Amniotic stem cell (primary cell): ENCODE results near the gene PRSS22.

Experiments
- DNase-seq: peaks from one replicate; lab custom pipeline; 2025; lab: John Stamatoyannopoulos, UW

Gene PRSS22

DNA sequence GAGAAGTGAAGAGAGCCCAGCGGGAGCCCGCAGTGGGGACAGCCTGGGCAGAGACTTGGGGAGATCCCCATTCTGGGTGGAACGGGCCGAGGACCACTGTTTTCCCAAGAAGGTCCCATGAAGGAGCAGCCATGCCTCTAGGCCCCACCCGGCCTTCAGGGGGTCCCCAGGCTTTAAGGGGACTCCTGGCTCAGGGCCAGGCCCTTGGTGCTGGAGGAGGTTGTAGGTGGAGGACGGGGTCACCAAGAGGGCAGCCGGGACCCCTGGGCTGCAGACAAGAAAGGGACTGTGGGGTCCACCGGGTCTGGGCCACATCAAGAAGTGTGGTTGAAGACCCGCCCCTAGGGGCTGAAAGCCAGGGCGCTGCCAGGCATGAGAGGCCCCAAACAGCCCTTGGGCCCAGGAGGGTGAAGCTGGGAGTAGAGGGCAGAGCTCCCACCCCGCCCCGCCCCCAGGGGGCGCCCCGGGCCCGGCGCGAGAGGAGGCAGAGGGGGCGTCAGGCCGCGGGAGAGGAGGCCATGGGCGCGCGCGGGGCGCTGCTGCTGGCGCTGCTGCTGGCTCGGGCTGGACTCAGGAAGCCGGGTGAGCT lies 41.1 kb downstream of the PRSS22 start, which contains the start of gene PRSS21:
Gene PRSS21, plus strand, starts transcription at position 487 of the 589 bp plus-strand sequence. Its CDS starts 32 bp downstream, at position 519.
- no peak for DNase-seq

DNA sequence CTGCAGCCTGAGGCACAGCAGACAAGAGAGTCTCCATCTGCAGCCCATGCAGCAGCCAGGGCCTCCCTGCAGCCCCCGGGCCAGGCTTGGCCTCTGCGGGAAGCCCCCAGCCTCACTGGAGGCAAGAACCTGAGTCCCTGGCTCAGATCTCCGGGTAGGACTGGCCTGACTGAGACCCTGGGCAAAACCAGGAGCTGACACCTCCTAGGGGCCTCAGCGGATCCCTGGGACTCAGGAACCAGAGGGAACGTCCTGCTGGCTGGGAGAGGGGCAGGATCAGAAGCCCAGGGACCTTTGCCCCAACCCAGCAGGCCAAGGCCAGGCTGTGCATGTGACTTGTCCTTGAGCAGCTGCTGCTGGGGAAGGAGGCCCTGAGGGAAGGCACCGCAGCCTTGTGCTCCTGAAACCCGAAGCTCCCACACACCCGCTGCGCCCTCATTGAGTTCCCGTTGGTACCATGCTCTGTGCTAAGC lies 42.6 kb downstream of the PRSS22 start:
- DNase-seq = no peak

DNA sequence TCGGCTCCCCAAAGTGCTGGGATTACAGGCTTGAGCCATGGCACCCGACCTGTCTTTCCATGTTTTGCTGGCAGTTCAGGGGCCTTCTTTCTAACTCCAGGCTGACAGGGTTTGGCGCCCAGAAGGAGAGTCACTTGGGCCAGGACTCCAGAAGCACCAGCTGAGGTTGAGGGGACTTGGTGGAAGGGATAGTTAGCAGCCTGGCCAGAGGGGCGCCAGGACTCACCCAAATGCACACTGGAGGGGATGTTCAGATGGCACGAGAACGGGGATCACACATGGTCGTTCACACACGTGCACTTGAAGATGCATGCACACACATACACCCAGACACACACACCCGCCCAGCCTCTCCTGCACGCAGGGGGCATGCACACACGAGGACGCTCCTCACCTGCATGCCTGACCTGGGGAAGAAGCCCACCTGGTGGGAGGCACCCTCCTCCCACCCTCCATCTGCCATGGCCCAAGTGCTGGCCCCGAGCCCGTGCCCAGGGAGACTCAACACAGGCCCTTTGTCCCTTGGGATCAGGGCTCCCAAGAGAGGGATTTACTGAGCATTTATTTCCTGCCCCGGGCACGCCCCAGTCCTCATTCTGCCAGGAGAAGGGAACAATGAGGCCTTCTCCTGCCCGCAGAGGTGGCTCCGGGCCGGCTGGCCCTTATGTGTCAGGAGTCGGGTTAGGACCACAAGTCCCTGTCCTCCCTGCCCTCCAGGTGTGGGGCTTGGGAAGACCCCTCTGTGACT lies 43.2 kb downstream of the PRSS22 start:
- DNase-seq = no peak

DNA sequence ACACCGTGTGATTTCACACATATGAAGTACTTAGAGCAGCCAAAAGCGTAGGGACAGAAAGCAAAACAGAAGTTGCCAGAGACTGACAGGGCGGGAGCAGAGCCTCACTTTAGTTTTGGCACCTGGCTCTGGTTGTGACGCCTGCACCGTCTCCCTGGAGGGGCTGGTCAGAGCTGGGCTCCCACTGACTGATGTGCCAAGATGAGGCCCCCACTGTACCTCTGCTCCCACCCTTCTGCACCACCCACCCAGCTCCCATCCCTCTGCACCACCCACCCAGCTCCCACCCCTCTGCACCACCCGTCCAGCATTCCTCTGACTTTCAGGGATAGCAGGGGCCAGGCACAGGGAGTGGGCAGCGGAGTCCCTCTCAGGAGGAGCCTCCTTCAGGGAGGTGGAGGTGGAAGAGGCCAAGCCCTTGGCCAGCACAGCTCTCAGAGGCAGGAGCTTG lies 44.2 kb downstream of the PRSS22 start:
- no peak for DNase-seq

DNA sequence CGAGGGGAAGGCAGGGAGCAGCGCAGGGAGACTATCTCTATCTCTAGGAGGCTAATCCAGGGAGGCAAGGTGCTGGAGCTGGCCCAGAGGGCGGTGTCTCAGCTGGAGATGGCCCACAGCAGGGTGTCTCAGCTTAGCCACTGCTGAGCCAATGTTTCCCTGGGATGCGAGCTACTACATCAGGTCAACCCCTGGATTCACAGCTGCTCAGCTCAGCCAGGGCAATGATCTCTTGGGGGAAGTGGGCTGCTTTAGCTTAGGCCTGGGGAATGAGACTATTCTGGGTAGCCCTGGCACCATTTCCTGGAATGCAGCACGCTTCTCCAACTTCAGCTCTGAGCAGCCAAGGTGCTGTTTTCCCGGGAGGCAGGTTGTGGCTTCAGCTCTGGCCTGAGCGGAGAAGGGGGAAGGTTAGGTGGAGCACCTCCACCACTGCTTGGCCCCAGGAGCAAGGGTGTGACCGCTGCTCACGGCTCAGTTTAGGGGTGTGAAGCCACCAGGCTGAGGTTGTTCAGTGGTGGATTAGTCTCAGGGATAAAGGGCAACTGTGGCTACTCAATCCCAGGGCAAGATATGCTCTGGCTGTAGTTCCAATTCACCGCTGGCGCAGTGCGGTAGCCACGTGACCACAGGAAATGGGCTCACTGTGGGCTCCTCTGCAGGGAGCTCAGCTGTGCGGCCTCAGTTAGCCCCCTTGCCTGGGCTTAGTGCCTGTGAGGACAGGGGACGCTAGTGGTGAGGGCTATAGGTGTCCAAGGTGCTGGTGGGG lies 46.1 kb downstream of the PRSS22 start:
- DNase-seq = no peak

DNA sequence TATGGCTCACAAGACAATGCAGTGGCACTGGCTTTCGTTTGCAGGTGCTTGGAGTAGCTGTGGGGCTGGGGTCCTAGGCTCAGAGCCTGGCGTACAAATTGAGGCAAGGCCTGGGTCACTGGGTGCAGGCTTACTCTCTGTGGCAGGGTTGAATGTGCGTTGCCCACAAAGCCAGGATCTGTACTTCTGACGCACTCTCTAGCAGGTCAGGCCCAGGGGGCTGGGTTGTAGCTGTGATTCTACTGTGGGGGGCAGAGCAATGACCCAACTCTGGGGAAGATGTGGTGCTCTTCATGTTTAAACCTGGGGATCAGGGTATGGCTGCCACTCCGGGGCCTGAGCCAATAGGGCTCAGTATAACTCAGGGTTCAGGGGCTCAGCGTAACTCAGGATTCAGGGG lies 47.3 kb downstream of the PRSS22 start:
- no peak for DNase-seq

DNA sequence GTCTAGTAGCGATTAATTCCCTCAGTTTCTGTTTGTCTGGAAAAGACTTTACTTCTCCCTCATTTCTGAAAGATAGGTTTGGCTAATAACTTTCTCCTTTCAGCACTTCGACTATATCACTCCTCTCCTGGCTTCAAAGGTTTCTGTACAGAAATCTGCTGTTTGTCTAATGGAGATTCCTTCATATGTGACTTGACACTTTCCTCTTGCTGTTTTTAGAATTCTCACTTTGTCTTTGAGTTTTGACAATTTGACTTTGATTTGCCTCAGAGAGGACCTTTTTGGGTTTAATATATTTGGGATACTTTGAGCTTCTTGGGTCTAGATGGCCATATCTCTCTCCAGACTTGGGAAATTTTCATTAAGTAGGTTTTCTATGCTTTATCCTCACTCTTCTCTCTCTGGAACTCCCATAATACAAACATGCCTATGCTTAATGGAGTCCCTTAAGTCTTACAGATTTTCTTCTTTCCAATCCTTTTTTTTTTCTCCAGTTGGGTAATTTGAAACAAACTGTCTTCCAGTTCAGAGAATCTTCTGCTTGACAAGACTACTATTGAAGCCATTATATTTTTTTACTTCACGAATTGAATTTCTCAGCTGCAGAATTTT lies 48.7 kb downstream of the PRSS22 start:
- DNase-seq = no peak

DNA sequence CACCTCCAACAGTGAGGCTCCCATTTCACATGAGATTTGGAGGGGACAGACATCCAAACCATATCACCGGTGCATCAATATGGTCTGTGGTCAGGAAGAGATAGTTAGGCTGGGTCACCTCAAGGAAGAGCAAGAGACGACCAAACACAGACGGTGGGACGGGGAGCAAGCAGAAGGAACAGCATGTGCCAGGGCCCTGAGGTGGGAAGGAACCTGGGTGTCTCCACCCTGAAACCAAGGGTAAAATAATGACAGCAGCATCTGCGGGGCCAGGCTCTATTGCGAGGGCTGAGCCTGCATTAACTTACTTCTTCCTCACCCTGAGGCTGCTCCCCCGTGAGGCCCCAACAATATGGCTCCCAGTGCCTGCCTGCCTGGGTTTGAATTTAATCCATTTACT lies 49.8 kb downstream of the PRSS22 start:
- DNase-seq = no peak

DNA sequence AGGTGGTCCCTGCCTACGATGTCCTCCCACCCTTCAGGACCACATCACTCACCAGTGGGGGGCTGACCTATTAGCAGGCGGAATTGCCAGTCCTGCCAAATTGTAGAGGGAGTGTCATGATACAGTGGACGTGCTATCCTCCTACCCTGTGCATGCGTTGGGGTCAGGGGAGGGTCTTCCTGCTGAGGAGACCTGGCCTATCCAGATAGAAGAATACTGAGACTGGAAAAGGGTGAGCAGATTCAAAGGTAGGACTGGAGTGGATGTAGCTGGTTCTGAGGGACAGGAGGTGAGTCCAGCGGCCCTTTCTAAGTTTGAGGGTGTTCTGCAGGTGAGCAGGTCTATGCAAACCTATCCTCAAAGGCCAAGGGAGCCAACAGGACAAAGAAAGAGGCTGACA lies 51.7 kb downstream of the PRSS22 start:
- DNase-seq = no peak

DNA sequence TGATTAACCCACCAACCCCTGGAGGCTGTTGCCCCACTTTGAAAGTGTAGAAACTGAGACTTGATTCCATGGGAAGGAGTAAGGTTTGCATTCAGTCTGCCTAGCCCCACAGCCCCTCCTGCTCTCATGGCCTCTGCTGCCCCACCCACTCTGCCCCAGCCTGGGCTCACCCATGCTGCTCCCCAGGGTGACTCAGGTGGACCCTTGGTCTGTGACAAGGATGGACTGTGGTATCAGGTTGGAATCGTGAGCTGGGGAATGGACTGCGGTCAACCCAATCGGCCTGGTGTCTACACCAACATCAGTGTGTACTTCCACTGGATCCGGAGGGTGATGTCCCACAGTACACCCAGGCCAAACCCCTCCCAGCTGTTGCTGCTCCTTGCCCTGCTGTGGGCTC lies 53.2 kb downstream of the PRSS22 start:
- no peak for DNase-seq

DNA sequence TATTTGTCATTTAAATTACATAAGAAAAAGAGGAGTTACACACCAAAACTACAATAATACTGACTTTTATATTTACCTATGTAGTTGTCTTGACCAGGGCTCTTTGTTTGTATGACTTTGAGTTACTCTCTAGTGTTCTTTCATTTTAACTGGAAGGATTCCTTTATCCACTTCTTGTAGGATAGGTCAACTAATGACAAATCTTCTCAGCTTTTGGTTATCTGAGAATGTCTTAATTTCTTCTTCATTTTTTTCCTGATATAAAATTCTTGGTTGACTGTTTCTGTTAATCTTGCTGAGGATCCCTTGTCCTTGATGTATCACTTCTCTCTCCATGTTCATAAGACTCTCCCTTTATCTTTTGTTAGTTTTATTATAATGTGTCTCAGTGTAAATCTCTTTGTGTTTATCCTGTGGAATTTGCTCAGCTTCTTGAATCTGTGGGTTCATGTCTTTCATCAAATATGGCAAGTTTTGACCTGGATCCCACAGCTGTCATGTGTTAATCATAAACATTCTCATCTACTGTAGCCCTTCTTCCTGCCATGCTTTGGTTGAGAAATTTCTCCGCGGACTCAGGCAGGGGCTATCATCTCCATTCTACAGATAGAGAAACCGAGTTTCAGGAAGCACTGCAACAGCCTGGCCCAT lies 54.3 kb downstream of the PRSS22 start:
- DNase-seq = no peak
